Hematopoietic multipotent progenitor cell (in vitro differentiated cells): ENCODE data around the gene PRDM13. TPM values are rescaled to one million over a fixed set of nuclear protein-coding genes. Genes with fewer than 3 reads are reported as not detected.
A peak's percentile ranks its signal among the peaks of the same experiment; 100 is the strongest.

Experiments used
- DNase-seq, 3 donors: peaks; one replicate each; pipeline ENCODE4 v3.0.0-alpha.2; 2011 to 2015; ENCODE audit warnings: low read depth in 2 of 3, low spot score in 2 of 3
- total RNA-seq: library from RNA; depleted of rRNA; stranded (reverse); fragments of >200 nt; gene quantifications from one replicate; pipeline ENCODE4 v1.2.3, GENCODE V29; 2012

The PRDM13 gene
- total RNA-seq, 1 donor, result not detected

DNA sequence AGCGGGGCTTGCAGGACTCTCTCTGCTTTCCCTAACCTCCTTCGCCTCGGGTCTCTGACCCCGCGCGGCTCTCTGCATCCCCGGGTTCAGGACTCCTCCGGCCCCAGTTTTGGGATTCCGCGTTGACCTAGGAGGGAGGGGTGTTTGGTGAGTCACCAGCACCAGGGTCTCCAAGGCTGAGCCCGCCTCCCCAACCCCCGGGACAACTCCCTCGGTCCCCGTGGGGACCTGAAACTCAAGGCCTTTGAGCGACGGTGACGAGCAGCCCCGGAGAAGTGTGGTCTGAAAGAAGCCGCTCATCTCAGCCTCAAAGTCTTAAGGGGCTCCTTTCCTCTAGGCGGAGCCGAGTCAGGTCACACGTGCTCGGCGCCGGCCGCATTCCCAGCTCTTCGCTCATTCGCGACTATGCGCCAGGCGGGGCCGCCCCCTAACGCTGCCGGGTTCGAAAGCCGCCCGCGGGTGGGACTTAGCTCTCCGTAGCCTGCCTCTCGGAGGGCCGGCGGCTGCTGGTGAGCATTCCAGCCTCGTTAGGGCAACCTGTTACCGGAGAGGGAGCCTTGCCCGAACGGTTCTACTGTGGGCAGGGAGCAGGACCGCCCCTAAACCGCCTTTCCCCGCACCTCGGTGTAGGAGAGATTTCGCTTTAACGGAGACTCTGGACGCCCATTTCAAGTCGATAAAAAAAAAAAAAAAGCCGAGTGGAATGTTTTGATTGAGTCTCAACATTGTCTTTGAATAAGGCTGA, 3.0 kb upstream of the PRDM13 start:
- DNase-seq, result no peak

DNA sequence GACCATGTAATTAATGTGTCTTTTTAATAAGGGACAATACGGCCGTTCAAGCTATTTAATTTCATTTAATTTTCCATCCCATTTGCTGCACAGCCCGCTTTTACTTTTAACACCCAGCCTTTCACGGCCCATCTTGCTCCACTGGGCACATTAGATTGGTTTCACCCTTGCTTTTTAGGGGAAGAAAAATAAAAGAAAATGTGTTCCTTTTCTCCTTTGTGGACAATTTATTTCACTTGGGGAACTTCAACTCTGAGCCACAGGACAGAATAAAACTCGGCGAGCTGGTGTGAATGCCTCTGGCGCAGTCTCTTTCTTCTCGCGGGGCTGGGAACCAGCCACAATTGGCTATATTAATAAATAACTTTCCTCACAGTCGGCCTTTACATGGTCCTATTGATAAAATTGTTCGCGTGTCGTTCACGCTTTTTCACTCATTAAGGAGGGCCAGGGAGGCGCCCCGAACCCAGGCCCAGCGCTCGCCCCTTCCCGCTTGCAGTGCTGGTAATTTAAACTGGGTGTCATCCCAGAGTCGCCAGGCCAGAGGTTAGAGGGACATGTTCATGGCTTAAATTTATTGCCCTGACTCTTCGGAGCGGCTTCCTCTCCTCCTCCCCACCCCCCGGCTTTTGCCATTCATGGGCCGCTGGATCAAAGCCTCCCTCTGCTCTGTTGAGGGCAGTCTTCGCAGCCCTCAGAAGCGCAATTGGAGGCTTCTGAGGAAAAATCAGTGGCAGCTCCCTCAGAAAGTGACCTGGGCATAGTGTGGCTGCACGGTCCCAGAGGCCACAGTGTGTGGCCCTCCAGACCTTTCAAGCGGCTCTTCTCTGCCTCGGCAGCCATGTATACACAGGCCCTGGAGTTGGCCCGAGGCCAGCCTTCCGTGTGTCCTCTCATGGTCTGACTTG, 2.2 kb upstream of the PRDM13 start:
- no peak for DNase-seq

DNA sequence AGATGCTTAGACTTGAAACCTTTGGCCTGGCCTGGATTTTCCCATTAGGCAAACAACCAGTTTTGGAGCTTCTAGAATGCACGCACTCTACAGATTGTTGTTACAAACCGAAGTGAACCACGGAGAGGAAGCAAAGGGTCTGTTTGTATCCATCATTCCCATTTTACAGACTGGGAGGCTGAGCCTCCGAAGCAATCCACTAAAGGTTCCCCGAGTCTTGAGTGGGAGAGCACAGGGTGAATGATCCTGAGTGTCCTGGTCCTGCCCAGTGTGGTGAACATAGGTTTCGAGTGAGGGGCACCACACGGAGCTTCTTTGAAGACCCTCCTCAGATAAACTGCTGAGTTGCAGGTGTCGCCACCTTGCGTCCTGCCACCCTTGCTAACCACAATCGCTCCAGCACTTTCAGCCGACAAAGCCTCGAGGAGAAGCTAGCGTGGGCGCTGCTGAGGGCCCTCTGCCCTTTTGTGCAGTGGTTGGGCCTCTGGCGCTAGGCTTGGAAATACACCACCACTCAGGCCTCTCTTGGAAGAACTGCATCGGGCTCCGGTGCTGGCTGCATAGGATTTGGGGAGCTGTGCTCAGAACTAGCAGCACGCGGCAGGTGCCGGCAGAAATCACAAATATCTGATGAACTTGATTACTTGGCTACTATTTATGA, 1.4 kb upstream of the PRDM13 start:
- DNase-seq, result no peak

DNA sequence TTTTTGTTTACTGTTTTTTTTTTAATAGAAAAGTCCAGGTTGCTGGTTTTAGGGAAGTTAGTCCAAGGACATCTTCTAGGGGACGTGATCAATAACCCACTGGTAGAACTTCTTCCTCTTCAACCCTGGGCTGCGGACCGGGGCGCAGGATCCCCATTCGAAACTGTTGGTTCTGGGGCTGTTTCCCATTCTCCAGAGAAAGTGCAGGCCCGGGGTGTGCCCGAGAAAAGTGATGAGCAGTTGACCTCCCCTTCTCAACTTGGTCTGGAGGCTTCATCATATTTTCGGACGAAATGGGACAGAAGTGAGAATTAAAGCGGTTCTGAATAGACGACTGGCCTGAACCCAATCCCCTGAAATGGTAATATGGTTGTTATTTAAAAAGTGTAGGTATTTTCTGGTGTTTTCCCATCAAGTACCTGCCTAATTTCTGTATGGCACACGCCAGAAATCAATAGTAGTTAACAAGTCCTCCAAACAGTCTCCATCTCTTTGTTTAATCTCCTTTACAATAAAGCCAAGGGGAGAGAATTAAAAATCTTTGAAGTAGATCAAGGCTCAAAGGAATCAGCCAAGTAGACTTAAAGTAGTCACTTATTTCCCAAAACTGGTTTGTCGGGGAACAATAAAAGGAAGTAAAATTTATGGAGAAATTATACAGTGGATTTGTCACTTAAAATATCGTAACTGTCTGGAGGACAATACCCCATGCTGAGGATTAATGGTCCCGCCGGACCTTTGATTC, 550 bp upstream of the PRDM13 start:
- DNase-seq, result no peak

DNA sequence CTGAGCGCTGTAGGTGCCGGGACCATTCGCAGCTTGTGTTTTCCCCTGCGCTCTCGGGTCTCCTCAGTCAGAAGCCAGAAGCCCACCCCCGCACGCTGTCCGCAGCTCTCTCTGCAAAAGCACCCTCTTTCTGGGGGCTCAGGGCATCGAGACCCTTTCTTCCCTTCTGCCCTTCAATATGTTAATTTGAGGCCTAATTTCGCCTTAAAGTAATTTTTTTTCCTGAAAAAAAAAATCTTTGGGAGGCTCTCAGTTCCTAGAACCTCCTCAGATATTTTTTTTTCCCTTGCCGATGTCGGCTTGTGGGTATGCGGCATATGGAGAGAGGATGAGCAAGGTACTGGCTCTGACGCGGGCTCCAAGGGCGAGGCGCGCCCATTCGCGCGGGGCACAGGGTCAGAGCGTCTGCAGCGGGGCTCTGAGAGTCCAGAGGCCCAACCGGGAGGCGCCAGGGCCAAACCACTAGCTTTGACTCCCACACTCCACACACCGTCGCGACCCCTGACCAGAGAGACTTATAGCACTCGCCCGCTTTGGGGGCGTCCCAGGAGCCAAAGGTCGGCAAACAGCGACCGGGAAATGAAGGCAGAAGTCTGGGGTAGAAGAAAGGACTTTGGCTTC, 893 bp downstream of the PRDM13 start:
- DNase-seq, result no peak

DNA sequence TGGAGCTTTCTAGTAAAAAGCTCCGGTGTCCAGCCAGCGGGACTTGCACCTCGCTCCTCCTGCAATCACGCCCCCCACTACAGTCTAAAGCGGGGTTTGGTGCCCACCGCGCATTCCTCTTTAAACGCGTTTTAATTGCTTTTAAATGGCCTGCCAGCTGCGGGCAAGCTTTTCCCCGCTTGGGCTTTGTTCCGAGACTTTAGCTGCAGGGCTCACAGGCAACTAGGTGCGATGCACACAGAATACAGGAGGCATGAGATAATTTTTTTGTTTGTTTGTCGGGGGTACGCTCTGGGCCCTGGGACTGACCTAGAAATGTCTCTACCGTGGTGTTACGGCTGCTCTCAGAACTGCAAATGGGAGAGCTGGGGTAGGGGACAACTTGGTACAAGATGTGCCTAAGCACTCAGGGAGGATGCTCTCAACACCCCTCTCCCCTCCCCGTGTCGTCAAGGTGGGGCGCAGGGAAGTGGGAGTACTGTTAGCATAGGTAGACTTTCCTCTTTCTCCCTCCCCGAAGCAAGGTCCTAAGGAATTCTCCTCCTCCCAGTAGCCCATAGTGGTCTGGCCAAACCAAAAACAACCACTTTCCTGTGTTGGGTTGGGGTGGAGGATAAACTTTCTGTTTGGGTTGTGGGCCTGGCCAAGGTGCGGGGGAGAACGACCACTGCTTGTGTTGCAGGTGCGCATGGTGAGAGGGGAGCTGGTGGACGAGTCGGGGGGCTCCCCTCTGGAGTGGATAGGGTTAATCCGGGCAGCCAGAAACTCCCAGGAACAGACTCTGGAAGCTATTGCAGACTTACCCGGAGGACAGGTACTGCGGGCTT, 1.6 kb downstream of the PRDM13 start:
- no peak for DNase-seq

DNA sequence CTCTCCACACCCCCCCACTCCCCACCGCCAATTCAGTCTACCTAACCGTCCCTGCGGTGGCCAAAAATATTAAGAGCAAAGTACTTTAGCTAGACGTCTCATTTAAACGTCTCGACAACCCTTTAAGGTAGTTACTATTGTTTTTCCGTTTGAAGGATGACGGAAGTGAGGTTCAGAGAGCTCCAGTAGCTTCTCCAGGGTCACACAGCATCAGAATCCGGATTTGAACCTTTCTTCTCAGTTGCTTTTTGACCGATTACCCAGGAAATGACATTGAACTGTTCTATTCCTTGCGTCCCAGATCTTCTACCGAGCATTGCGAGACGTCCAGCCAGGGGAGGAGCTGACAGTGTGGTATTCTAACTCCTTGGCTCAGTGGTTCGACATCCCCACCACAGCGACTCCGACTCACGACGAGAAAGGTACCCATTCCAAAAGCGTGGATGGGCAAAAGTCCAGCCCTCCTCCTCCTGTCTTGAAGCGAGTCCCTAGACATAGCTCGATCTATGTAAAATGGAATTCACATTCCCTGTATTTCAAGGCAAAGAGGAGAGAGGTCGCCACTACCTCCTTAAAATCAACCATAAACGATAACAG, 2.4 kb downstream of the PRDM13 start:
- no peak for DNase-seq

DNA sequence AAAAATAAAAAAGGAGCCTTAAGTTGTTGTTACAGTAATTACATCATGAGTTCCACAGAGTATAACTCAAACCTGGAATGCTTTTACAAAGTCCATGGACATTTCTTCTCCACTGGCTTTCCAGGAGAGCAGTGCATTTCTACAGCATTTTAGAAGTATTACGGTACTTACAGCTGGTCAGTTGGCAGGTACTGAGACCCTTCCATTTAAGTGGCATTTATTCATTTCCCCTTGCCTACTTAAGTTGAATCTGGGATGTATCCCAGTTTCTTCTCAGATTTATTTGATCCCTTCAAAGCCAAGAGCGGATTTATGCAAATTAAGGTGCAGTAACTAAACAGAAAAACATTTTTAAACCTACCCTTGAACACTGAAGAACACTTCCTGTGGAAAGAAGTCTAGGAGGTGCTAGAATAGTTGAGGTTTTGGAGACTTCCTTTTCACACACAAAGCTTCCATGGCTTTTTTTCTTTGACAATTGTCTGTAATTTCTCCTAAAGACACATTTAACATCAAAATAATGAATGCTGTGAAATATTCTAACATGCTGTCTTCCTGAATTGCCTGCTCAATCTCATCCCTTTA, 3.4 kb downstream of the PRDM13 start:
- DNase-seq, result no peak

DNA sequence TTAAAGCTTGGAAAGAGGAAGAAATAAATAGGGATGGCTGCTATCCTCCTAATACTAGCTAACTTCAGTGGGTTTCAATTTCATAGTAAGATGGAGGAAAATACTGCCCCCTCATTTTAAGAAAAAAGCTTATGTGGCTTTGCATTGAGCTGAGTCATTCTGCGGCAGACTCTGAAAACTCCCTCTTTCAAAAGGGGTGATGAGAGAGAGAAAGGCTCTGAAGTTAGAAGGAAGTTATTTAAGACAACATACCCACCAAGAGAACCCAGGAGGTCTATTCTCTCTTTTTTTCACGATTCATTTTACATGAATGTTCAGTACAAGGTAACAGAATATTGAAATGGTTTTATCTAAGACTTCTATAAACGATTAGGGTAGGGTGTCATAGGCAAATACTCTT, 4.5 kb downstream of the PRDM13 start:
- DNase-seq, result peak in 2 of 3 donors; percentile 78 to 79

DNA sequence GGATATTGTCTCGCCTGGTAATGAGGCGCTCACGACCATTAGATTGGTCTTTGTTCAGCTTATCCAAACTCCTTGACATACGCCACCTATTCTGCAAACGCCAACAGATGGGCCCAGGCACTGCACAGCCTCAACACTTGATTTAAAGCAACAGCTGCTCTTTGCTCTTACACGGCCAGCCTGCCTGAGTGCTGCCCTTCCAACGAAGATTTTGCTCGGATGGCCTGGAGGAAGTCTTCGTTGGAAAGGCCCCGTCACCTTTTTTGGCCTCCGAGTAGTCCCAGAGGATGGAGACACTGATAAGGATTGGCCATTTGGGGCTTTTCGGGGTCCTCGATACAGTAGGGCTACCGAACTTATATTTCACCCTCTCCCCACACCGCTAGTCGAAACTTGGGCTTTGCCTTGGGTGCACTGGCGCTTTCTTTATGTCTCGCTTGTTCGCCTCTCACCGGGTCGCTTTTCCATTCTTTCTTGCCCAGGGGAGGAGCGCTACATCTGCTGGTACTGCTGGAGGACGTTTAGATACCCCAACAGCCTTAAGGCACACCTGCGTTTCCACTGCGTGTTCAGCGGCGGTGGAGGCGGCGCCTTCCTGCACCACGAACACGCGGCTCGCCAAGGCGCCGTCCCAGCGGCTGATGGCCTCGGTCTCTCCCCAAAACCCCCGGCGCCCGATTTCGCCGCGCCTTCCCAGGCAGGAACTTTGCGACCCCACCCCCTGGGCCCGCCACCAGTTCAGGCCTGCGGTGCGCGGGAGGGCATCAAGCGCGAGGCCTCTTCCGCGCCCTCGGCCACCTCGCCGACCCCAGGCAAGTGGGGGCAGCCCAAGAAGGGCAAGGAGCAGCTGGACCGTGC, 6.1 kb downstream of the PRDM13 start:
- DNase-seq, result no peak

DNA sequence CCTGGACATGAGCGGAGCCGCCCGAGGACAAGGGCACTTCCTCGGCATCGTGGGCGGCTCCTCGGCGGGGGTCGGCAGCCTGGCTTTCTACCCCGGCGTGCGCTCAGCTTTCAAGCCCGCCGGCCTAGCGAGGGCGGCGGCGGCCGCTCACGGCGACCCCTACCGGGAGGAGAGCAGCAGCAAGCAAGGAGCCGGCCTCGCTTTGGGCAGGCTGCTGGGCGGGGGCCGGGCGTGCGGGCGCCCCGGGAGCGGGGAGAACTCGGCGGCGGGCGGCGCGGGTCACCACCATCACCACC, 6.7 kb downstream of the PRDM13 start:
- peak in 2 of 3 donors; percentile 68 to 70 for DNase-seq

DNA sequence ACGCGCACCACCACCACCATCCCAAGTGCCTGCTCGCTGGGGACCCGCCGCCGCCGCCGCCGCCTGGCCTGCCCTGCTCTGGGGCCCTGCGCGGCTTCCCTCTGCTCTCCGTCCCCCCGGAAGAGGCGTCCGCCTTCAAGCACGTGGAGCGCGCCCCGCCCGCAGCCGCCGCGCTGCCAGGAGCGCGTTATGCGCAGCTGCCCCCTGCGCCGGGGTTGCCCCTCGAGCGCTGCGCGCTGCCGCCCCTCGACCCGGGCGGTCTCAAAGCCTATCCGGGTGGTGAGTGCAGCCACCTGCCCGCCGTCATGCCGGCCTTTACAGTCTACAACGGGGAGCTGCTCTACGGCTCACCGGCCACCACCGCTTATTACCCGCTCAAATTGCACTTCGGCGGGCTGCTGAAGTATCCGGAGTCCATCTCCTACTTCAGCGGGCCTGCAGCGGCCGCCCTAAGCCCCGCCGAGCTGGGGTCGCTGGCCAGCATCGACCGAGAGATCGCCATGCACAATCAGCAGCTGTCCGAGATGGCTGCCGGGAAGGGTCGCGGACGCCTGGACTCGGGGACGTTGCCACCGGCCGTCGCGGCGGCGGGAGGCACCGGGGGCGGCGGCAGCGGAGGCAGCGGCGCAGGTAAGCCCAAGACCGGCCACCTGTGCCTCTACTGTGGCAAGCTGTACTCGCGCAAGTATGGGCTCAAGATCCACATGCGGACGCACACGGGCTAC, 7.2 kb downstream of the PRDM13 start:
- DNase-seq, result no peak

DNA sequence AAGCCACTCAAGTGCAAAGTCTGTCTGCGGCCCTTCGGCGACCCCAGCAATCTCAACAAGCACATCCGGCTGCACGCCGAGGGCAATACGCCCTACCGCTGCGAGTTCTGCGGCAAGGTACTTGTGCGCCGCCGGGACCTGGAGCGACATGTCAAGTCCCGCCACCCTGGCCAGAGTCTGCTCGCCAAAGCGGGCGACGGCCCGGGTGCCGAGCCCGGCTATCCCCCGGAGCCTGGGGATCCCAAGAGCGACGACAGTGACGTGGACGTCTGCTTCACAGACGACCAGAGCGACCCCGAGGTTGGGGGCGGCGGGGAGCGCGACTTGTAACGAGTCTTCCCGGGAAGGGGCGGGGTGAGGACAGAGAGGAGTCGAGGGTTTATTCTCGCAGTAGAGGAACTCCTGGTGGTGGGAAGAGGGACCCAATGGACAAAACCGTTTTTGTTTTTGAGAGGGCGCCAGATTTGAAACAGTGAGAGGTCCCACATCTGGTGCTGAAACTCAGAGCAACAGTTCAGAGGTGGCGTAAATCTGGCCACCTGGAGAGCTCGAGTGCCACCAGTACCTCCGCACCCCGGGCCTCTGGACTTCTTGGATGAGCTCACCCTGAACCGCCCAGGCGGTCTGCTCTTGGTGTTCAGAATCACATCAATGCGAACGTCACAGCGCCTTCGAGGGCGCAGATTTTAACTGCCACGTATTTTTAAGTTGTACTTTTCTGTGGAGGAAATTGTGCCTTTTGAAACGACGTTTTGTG, 8.0 kb downstream of the PRDM13 start:
- DNase-seq, result peak in 1 of 3 donors; percentile 44

DNA sequence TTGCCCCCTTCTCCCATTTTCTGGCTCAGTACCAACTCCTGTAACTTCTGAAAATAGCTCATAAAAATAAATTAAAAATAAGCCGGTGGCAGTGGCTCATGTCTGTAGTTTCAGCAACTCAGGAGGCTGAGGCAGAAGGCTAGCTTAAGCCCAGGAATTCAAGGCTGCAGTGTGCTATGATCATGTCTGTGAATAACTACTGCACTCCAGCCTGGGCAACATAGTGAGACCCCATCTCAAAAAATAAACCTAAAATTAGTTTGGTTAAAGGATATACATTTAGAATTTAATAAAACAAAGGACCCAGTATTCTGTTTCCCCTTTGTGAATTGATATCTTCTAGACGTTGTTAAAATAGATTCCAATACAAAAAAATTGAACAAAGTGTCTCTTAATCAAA, 10.5 kb downstream of the PRDM13 start:
- no peak for DNase-seq

DNA sequence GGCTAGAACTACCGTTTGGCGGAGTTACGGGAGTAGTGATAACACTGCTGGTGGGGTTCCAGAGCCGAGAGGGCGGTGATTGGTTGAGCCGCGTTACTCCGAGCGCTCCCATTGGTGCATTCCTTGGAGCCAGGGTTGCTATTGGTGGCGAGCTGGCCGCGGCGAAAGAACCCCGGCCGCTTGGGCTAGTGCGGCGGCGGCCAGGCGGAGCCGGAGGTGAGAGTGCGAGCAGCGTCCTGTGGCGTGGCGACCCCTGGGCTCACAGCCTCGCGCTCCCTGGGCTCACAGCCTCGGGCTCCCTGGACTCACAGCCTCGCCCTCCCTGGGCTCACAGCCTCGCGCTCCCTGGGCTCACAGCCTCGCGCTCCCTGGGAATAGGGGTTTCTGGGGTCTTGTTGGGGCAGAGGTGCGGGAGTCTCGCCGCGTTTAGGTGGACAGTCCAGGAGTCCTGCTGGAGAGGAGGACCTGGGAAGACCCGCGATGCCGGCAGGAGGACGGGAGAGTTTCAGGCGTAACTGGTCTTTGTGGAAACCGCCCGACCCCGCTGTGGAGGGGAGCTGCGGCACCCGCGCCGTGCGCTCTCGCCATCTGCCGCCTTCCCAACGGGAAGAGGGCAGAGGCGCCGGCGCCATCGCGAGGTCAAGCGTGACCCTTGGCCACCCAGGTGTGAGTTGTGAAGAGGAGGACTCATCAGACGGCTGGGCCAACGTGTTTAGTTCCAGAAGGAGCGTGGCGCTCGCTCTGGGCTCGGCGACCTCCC, 12.2 kb downstream of the PRDM13 start:
- DNase-seq, result no peak

DNA sequence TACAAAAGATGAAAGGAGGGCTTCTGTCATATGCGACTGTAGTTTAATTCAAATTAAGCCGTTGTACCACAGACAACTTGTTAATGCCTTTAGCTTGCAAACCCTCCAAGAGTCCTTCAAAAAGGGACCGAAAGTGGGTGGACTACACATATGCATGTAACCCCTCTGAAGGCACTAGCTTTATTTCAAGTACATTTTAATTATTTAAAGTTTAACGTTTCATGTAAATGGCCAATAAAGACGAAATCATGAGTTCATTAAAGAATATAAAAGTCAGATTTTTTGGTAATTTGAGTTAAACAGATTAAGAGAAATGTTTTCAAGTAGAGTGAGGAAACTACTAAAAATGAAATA, 12.8 kb downstream of the PRDM13 start:
- DNase-seq, result no peak
